GM19452 (cell line): ENCODE data around the gene DIPK1B.
"Not testable (repeated sequence)": the region's sequence is repeated elsewhere in the genome, so short reads cannot be mapped to it uniquely, and the experiment has no call there.

ENCODE experiments used
- ATAC-seq: cut with Tn5 transposase; IDR thresholded peaks from one replicate; pipeline ENCODE4 v1.9.1; 2021; ENCODE audit not compliant: unreplicated experiment

DIPK1B gene

DNA sequence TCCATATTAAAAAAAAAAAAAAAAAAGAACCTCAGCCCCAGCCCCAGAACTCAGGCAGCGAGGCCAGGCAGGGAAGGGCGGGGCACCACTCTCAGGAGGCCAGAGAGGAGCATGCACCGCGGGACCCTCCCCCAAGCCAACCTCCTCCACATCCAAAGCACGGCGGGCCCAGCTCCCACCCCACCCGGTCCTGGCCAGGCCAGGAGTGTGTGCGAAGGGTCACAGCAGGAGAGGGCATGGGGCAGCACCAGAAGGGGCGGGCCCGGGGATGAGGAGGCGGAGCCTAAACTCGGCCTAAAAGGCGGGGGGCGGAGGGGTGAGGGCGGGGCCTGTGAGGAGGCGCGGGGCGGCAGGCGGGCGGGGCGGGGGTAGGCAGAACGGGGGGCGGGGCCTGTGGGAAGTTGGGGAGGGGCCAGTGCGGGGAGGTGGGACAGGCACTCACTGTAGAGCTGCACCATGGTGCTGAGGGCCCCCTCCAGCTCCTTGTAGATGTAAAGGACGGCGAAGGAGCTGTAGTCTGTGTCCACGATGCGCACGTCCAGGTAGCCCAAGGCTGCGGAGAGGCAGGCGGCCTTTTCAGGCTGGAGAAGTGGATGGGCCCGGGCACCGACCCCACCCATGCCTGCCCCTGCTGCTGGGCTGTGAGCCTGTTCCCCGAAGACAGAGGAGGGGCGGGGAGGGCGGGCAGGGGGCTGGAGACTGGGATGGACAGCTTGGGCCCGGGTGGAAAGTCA lies 50.7 kb downstream of the DIPK1B start:
- no peak for ATAC-seq

DNA sequence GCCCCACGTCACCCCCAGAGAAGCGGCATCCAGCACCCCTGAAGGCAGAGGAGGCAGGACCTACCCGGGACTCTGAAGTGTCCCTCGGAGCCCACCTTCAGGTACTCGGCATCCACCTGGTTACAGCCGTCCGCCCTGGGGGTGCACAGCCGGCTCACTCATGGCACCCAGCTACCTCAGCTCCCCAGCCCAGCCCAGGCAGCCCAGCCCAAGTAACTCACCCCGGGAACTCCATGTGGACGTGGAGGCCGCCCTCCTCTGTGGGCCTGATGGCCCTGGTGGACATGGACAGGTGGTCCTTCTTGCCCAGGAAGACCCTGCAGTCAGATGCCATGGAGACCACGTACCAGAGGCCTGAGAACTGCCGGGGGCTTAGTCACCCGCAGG lies 51.3 kb downstream of the DIPK1B start:
- no peak for ATAC-seq

DNA sequence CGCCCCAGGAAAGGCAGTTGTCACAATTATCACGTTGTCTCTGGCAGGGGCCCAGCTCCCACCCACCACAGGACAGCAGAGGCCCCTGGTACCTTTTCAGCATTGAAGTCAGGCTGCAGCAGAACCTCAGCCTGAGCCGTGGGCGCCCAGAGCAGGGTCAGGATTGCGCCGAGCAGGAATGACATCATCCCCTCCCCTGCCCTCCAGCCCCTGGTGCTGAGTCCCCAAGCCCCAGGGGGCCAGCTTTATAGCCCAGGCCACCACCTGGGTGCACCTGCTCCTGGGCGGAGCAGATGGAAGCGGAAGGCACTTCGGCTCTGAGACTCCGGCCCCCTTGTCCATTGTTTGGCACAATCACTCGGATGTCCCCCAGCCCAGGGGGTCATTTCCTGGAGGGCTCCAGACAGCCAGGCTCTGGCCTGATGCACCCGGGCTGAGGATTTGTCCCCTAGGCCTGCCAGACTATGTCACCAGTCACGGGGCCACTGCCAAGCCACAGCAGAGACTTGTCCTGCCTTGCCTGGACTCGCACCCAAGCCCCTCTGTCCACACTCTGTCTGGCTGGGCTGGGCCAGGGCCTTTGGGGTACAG lies 52.0 kb downstream of the DIPK1B start, which contains the start of gene LCN15:
TSS of gene LCN15 (minus strand) at position 218 of the 591 bp plus-strand sequence. CDS start at position 188, 30 bp downstream.
- no peak for ATAC-seq

DNA sequence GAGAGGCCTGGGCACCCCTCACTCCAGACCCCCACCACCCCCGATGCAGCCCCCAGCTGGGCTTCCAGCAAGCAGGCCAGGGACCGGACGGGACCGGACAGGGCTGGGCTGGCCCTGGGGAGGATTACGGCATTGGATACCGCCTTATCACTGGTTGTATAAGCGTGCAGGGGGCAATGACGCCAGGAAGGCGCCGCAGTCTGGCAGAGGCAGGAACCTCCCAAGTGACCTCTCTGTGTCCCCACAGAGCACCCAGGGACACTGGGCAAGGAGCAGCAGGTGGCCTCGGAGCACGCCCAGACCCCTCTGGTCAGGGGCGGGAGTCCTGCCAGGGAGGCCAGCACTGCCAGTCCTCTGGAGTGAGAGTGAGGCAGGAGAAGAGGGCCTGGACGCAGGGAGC lies 52.7 kb downstream of the DIPK1B start:
- no peak for ATAC-seq

GRCh38 chr9:136765745-136766409 lies 53.5 kb downstream of the DIPK1B start:
- peak; percentile 57 for ATAC-seq

- not testable (repeated sequence) for ATAC-seq
Measured at GRCh38 chr9:136766410-136767120, 54.2 kb downstream of the DIPK1B start.

DNA sequence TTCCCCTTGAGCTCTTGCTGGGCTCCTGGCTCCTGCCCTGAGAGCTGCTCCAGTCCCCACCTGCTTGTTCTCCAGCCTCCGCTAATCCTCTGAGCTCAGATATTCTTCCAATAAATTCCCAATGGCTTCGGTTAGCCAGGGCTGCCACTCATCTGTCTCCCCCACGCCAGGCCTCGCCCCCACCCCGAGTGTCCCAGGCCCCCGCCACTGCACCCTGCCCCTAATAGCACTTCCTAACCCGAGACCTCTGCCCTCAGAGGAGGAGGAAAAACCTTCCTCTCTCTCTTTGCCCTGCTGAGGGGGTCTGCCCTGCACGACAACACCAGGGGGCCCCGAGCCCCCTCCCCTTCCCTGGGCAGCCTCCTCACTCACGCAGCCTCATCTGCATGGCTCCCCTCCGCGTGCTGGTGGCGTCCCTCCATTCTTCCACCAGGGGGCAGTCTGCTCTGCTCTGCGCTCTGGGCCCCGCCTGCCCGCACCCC lies 57.4 kb downstream of the DIPK1B start:
- ATAC-seq = no peak

DNA sequence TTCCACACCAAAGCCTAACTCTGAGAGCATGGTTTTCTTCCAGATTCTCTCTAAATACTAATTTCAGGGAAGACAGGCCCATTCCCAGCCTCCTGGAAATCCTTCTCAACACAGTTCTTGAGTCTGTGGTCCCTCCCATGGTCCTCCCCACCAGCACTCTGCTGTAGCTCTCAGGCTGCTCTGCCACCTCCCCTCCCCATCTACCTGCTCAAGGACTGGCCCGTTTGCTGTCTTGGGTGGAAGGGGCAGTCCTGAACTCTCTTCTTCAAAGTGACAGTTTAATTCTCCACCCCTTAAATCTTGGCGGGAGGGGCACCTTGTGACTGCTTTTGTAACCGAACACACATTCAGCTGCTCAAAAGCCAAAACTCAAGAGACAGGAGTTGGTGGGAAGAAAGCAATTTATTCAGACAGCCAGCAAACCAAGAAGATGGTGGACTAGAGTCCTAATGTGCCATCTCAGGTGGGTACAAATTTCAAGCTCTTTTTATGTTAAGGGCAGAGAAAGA lies 59.6 kb downstream of the DIPK1B start:
- ATAC-seq = no peak

DNA sequence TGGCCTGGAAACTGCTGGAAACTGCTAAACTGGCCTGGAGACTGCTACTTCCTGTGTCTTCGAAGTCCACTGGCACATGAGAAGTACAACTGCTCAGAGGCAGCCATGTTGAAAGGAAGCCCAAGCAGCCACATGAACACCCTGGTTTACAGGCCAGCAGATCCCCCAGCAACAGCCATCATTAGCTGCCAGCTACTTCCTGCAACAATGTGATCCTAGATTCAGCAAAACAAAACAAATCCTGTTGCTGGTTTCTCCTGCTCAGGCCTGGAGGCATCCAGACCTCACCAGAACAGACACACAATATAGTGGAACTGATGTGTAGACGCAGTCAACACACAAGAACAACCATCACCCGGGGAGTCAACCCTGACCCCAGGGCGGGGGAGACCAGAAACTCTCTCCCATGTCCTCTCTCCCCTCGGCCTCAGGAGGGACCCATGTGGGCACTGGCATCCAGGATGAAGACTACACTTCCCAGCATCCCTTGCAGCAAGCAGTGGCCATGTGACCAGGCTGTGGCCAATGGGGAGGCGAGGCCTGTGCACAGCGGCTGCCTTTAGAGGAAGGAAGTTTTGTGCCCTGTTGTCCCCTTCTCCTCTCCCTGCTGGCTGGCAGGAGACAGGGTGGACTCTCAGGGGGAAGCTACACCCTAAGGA lies 61.1 kb downstream of the DIPK1B start:
- ATAC-seq = no peak
